SU-DHL-6 (cell line): ENCODE measurements around the gene APPL2.

Source experiments
- EZH2phosphoT487 ChIP-seq: fragments of 200-600 bp; sonication (generic), shearing (Covaris generic); conservative IDR thresholded peaks from 2 replicates; pipeline ENCODE4 v1.6.1; 2018; ENCODE audit warnings: mild to moderate bottlenecking, antibody characterized with exemption, low read length, moderate library complexity, mixed read lengths
- TF ChIP-seq, protein P1 (sequence below): fragments of 200-600 bp; sonication (generic); IDR thresholded peaks from one replicate; pipeline ENCODE4 v1.5.1; 2017; ENCODE audit warnings: antibody characterized with exemption, mild to moderate bottlenecking, low read length, moderate library complexity; ENCODE audit not compliant: insufficient read depth, poor library complexity, severe bottlenecking

GRCh38 chr12:105214148-105214547, 21.8 kb downstream of the APPL2 start:
- TF ChIP-seq, protein P1, sequence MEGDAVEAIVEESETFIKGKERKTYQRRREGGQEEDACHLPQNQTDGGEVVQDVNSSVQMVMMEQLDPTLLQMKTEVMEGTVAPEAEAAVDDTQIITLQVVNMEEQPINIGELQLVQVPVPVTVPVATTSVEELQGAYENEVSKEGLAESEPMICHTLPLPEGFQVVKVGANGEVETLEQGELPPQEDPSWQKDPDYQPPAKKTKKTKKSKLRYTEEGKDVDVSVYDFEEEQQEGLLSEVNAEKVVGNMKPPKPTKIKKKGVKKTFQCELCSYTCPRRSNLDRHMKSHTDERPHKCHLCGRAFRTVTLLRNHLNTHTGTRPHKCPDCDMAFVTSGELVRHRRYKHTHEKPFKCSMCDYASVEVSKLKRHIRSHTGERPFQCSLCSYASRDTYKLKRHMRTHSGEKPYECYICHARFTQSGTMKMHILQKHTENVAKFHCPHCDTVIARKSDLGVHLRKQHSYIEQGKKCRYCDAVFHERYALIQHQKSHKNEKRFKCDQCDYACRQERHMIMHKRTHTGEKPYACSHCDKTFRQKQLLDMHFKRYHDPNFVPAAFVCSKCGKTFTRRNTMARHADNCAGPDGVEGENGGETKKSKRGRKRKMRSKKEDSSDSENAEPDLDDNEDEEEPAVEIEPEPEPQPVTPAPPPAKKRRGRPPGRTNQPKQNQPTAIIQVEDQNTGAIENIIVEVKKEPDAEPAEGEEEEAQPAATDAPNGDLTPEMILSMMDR = no peak
- TF ChIP-seq EZH2phosphoT487 = no peak
